Hippocampal formation (tissue), 2 donors: ENCODE results near the gene TGFB1I1.
"Not testable (repeated sequence)": the region's sequence is repeated elsewhere in the genome, so short reads cannot be mapped to it uniquely, and the experiment has no call there.

ENCODE experiments used
- DNase-seq, 2 donors: peaks; one replicate each; lab custom pipeline; 2025; lab: John Stamatoyannopoulos, UW

Gene TGFB1I1

DNA sequence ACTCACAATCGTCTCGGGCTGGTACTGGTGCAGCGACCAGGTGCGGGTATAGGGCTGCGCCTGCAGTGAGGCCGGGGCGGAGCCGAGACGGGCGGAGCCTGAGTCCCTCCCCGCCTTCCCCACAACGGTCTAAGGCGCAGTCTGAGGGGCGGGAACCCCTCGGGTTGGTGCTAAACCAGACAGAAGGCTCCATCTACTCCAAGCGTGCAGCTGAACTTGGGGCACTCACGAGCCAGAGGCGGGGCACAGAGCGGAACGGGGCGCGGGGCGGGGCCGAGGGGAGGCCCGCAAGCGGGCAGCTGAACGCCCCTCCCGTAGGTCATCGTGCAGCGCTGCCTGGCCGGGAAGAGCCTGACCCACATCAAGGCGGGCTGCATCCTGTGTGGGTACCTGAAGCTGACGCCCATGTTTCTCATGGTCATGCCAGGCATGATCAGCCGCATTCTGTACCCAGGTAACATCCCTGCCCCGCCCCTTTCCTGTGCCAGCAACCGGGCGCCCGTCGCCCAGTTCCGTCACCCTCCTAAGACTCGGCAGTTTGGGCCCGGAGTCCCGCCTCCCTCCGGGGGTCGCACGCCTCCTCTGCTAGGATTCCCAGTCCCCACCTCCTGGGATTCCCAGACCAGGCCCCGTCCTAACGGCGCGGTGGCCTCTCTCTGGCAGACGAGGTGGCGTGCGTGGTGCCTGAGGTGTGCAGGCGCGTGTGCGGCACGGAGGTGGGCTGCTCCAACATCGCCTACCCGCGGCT, 15.9 kb downstream of the TGFB1I1 start:
- no peak for DNase-seq

DNA sequence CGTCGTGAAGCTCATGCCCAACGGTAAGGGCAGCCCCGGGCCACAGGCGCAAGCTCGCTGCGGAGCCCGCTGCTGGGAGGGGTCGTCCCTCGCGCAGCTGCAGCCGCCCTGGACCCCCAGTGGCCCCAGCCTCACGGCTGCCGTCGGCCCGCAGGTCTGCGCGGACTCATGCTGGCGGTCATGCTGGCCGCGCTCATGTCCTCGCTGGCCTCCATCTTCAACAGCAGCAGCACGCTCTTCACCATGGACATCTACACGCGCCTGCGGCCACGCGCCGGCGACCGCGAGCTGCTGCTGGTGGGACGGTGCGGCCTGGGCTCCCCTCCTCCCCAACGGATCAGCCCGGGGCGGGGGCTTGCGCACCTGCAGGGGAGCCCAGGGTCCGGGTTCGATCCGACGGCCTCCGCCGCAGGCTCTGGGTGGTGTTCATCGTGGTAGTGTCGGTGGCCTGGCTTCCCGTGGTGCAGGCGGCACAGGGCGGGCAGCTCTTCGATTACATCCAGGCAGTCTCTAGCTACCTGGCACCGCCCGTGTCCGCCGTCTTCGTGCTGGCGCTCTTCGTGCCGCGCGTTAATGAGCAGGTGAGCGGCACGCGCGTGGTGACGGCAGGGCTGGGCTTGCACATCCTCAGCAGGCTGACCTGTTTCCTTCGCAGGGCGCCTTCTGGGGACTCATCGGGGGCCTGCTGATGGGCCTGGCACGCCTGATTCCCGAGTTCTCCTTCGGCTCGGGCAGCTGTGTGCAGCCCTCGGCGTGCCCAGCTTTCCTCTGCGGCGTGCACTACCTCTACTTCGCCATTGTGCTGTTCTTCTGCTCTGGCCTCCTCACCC, 16.7 kb downstream of the TGFB1I1 start:
- no peak for DNase-seq

- DNase-seq: no peak
Observed at GRCh38 chr16:31489298-31489564, 17.3 kb downstream of the TGFB1I1 start.

DNA sequence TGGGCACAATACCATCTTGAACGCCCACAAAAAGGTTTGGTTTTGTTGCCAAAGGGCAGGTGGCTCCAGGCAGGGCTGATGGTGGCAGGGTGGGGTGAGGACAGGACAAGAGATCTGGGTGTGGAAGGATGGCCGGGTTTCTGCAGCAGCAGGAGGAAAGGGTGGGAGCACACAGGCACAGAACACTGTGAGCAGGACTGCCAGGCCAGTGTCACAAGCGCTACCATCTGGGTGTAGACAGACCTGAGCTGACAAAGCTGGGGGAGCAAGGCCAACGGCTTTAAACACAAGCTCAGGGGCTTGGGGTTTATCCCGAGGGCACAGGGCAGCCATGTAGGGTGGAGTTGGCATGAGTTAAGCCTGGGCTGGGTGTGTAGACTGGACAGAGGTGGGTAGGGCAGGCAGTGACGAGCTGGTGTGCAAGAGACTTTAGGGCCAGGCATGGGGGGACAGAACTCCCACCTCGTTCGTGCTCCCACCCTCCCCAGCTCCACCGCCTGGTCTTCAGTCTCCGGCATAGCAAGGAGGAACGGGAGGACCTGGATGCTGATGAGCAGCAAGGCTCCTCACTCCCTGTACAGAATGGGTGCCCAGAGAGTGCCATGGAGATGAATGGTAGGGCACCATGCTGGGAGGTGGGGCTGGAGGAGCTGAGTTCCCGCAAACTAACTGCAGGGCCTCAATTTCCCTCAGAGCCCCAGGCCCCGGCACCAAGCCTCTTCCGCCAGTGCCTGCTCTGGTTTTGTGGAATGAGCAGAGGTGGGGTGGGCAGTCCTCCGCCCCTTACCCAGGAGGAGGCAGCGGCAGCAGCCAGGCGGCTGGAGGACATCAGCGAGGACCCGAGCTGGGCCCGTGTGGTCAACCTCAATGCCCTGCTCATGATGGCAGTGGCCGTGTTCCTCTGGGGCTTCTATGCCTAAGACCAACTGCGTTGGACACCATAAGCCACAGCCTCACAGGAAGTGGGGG, 17.9 kb downstream of the TGFB1I1 start:
- DNase-seq: no peak

GRCh38 chr16:31491778-31492418, 19.9 kb downstream of the TGFB1I1 start:
- DNase-seq: no peak

- no peak for DNase-seq
Observed at GRCh38 chr16:31493506-31494125, 21.7 kb downstream of the TGFB1I1 start.

DNA sequence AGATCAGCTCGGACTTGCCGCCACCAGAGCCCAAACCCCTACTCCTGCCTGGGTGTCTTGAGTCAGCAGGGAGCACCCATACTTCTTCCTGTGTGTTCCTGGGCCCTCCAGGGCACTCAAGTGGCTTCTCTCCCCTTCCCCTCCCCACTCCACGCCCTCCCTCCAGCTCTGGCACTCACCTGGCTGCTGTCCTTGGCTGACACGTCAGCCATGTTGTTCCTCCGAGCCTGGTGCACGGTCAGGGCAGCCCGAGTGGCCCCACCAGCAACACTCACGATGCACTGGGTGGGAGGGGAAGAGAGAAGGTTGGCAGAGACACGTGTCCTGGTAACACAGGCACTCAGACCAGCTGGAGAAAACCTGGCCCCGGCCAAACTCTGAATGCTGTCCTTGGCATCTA, 24.7 kb downstream of the TGFB1I1 start:
- DNase-seq: no peak

DNA sequence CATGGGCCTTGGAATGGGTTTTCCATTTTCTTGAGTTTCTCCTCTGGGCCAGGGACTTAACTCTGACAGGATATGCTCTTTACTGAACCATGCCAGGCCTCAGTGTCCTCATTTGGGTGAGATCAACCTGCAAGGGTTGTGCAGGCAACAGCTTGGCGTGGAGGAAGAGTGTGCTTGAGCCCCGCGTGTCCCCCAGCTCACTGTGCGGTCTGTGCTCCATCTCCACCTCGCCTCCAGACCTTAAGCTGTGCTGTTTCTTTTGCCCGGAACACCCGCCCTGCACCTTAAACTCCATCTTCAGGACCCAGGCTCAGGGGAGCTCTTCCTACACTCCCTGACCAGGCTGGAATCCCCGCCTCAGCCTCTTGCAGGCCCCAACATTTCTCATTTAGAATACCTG, 26.5 kb downstream of the TGFB1I1 start:
- no peak for DNase-seq

DNA sequence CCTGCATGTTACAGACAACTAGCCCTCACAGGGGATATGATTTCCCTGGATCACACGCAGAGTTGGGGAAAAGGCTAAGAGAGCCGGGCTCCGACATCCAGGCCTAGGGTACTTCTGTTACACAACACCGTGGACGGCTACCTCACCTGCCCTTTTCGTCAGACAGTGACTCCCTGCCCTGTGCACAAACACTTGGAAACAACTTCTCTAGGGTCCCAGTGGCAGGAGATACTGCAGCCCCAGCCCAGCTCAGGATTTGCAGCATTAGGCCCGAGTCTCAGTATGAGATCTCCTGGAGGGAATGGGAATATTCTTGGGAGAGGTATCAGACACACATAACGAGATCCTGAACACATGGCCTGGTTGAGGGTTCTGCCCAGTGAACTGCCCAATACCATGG, 28.0 kb downstream of the TGFB1I1 start:
- no peak for DNase-seq

- no peak for DNase-seq
Observed at GRCh38 chr16:31501226-31501965, 29.4 kb downstream of the TGFB1I1 start.

DNA sequence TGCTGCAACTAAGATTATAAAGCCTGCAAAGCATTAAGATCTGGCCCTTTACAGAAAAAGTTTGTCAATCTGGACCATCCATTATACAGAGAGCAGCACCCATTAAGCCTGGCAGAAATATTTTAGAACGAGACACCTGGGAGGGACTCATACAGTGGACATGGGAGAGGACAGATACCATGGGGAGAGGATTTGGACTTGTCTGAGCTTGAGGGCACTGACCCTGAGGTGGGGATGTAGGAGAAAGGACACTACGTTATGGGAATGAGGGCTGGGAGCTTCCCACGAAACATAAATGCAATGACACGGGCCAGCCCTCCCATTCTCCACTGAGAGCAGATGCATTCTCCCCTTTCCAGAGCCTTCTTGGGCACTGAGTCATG, 30.0 kb downstream of the TGFB1I1 start:
- no peak for DNase-seq

GRCh38 chr16:31502981-31503380, 31.0 kb downstream of the TGFB1I1 start:
- DNase-seq: no peak

DNA sequence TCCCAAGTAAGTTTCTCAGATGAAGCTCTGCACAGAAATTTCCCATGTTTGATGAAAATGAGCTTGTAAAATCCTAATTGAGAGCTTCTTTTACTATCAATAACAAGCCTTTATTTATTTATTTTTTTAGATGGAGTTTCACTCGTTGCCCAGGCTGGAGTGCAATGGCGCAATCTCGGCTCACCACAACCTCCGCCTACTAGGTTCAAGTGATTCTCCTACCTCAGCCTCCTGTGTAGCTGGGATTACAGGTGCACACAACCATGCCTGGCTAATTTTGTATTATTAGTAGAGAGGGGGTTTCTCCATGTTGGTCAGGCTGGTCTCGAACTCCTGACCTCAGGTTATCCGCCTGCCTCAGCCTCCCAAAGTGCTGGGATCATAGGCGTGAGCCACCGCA, 31.6 kb downstream of the TGFB1I1 start:
- not testable (repeated sequence) for DNase-seq

GRCh38 chr16:31504159-31504558, 32.2 kb downstream of the TGFB1I1 start:
- DNase-seq: no peak

DNA sequence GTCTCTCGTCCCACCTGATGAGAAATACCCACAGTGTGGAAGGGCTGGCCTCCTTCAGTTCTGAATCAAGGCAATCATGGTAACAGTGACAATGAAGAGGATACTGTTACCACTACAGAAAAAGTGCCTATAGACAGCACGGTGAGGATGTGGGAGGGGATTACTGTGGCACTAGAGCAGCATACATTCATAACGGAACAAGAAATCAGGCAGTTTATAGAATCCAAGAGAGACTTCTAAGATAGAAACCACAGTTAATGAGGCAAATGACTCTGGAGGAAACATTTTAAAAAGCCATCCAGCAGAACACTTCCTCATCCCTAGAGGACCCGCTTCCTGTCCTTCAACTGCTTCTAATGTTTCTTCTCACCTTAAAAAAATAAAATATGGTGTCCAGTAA, 33.5 kb downstream of the TGFB1I1 start:
- no peak for DNase-seq

- no peak for DNase-seq
Observed at GRCh38 chr16:31507617-31507928, 35.6 kb downstream of the TGFB1I1 start.

DNA sequence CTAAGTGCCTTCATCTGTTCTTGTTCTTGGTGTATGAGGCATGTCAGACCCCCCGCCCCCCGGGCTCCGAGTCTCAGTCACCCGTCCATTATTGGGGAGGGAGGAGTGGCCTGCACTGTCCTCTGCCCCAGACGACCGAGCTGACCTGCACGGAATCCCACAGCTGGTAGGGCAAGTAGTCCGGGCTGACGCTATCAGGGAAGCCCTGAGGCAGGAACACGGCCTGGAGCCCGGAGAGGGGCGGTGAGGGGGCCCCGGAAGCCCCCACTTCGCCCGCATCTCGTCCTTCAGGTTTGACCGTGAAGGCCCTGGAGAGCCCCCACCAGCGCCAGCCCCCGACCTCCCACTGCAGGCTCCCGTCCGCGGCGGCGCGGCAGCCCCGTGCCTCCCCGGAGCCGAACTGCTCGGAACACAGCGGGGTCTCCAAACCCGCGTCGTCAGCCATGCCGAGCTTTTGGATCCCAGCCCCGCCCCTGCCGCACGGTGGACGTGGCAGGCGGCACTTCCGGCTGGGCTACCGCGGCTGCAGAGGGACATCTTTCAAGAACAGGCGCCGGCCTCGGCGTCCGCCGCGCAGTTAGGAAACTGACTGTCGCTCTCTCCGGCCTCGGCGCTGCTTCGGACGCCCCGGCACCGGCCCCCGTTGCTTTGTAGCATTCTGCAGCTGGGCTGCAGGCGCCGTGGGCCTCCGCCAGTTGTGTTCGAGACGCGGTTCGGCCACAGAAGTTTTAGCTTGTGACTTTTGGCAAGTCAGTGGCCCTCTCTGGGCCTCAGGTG, 36.2 kb downstream of the TGFB1I1 start, which contains the start of gene RUSF1:
Gene RUSF1, minus strand, starts transcription at position 463 of the 777 bp plus-strand sequence. Its CDS starts 18 bp downstream, at position 445.
- DNase-seq: peak; percentile 75 to 88

DNA sequence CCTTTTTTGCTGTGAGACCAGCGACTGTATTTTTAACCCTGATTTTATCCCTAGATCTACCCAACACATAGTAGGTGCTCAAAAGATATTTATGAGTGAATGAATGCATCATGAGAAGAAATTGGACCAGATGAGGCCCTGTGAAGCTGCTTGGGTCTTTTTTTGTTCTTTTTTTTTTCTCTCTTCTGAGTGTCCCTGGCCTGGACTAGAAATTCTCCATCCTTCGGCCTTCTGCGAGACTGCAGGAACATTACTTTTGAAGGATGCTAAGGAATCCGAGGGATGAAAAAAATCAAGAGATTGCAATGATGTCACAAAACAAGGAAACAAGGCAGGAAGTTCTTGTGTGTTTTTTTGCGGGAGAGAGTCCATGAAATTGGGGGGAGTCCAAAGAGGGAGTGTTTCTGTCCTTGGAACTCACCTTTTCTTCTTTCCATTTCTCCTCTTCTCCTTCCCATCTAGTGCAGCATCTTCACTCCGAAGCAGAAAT, 36.8 kb downstream of the TGFB1I1 start:
- DNase-seq: peak in 1 of 2 donors; percentile 44

DNA sequence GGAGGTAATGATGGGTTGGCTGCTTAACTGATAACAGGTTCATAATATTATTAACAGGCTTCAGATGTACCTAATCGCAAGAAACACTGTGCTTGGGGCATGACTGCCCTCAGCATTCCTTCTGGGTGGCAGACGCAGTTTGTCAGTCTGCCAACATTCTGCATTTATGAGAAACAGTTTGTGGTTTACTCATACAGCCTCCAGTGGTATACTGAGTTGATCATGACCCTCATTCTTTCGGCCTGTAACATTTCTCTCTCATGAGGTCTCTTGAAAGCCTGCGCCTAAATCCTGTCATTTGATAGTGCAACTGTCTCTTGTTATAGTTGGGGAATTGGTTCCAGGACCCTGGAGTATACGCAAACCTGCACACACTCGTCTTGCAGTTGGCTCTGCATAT, 41.2 kb downstream of the TGFB1I1 start:
- DNase-seq: no peak

GRCh38 chr16:31513884-31514283, 41.9 kb downstream of the TGFB1I1 start:
- DNase-seq: no peak
